A204.1 (cell line): ENCODE results near the gene LAMA2.

Experiments
- FAIRE-seq: peaks from 2 replicates; lab custom pipeline; 2012; peaks lifted over from hg19 to GRCh38; lab: Jason Lieb, UNC

Gene LAMA2

DNA sequence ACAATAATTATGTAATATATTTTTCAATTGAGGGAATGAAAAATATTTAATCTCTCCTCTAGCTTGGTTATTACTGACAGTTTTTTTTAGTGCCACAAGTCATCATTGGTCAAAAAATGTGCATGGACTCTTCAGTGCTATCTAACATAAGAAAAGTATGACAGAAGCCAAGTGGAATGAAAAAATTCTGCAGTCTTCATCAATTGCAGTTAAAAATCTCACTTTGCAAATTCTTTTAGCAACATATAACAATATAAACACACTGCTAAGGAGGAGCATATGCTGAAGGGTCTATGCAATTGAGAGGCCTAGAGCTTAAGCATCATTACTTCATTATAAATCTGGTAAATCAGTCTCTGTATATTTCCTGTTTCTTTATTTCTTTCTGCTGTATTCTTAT, 652.0 kb downstream of the LAMA2 start:
- no peak for FAIRE-seq

DNA sequence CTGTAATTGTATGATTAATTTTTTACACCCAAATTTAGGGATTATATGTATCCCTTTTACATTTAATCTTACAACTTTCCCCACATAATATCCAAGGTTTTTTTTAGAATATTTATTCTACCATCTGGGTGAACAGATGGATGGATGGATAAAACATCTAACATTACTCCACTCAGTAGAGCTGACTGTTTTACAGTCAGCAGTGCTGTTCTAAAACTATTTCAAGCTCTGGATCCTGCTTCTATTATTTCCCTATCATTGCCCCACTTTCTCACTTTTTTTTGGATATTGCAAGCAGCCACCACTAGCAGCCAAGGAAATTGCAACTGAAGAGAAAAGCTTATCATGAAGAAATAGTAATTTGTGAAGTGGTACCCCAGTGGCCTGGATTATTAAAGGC, 653.3 kb downstream of the LAMA2 start:
- FAIRE-seq = no peak

DNA sequence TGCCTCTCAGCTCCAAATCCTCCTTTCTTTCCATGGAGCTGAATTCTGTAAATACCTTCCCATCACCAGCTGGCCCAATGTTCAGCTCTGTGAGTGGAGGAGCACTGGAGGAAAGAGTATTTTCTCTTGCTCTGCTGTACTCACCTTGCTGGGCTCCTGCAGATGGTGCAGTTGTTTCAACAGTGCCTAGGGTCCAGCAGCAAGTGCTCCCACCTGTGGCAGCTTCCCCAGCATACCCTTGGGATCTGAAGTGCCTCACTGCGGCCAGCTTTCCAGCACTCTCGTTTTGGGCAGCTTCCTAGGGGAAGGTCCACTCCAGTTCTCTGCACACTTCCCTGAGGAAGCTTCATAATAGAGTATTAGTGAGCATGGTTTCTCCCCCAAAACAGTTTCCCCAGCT, 656.1 kb downstream of the LAMA2 start:
- no peak for FAIRE-seq

DNA sequence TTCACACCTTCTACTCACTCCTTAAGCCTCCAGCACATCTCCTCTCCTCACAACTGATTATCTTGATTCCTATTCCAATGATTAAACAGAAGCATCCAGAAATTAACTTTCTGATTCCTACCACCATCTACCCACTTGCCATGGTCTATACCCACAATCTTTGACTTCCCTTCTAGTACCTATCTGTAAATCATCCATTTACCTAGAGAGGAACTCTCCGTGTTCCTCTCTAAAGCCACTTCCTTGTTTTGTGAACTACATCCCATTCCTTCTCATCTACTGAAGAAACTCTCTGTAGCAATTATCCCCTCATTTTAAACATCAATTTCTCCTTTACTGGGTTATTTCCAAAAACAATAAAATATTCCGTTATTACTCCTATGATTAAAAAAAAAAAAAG, 659.8 kb downstream of the LAMA2 start:
- FAIRE-seq = no peak

DNA sequence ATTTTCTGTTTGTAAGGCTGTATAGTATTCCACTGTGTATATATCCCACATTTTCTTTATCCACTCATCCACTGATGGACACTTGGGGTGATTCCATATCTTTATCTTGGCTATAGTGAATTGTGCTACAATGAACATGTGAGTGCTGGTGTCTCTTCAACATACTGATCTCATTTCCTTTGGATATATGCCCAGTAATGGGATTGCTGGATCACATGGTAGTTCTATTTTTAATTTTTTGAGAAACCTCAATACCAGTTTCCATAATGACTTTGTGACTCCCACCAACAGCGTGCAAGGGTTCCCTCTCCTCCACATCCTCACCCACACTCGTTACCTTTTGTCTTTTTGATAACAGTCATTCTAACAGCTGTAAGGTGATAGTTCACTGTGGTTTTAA, 661.0 kb downstream of the LAMA2 start:
- no peak for FAIRE-seq

DNA sequence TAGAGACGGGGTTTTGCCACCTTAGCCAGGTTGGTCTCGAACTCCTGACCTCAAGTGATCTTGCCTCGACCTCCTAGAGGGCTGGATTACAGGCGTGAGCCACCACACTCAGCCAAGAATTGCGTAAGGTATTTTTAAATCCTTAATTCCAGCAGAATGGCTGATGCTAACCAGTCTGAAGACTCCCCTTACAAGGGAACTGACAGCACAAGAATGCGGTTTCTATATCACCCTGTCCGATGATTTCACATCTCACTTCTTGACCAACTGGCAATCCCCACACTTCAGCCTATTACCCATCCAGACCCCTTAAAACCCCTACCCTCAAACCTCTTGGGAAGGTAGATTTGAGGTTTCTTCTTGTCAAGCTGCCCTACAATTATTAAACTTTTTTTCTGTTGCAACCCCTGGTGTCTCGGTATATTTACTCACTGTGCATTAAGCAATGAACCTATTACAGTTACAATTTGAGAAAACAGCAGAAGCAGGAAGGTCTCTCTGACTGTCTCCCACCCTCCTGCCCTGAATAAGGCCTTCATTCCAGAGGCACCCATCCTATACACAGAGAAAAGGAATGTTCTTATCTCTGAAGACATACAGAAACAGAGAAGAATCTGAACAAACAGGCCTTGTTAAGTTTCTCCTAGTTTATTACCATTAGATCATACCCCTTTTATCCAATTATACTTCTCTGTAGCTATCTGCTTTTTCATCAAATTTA, 662.1 kb downstream of the LAMA2 start:
- FAIRE-seq = no peak

DNA sequence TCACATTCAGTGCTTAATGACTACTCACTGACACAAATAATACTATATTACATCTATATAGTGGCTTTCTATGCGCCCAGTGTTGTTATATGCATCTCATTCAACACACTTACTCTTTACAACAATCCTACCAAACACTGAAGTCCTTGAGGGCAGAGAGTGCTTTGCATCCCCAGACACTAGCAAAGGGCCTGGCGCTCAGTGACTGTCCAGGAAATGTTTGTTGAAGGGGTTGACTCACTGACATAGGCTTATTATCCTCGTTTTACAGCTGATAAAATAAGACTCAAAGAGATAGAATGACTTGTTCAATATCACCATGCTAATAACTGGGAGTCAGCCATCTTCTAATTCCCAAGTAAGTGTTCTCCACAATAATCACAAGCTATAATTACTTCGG, 663.8 kb downstream of the LAMA2 start:
- no peak for FAIRE-seq

DNA sequence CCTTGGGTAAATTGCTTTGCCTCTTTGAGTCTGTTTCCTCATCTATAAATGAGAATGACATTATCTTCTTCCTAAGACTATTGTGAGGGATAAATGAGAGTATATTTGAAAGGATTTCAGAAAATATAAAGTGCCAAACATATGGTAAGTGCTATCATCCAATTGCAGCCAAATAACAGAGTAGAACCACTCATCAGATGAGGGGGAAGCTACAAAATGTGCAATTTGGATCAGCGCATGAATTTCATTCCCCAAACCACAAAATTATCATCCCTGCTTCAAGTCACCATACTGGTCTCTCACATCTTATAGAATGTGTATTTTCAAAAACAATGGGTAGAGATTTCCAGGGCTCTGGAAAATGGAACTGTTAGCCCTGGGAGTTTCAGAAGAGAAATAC, 668.5 kb downstream of the LAMA2 start:
- FAIRE-seq = no peak

DNA sequence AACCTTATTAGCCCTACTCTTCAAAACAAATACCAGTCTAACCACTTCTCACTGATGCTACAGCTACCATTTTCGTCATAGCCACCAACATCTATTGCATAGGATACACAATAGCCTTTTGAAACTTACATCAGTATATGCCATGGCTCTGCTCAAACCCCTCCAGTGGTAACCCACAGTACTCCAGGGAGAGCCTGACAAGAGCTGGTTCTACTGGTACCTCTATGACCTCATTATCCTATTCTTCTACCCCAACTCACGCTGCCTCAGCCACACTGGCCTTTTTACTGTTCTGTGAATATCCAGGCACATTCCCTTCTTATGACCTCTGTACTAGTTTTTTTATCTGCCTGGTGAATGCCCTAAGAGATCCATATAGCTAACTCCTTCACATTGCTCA, 669.5 kb downstream of the LAMA2 start:
- FAIRE-seq = no peak

DNA sequence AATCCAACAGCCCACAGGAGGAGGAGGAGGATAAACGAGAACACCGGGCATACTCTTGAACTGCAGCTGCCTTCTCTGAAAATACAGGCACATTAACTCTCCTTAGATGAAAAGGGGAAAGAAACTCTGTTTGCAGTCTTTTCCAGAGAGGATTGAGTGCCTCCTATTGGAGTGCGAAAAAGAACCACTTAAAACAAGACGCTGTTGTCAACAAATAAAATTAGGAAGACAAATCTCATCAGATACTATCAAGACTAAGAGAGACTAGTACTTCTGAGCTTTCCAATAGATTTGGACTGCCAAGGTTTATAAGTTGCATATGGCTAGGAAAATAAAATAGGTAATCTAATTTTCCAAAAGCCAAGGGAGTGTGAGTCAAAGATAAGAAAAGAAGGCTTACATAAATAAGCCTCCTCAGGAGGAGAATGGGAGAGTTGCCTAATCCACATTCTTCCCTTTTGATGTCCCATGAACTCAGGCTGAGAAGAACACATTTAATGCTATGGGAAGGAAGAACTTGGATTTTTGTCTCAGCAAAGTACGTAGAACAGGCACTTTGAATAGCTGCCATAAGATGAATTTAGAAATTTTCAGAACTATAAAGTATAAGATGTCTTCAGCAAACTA, 672.4 kb downstream of the LAMA2 start:
- FAIRE-seq = peak; percentile 97

DNA sequence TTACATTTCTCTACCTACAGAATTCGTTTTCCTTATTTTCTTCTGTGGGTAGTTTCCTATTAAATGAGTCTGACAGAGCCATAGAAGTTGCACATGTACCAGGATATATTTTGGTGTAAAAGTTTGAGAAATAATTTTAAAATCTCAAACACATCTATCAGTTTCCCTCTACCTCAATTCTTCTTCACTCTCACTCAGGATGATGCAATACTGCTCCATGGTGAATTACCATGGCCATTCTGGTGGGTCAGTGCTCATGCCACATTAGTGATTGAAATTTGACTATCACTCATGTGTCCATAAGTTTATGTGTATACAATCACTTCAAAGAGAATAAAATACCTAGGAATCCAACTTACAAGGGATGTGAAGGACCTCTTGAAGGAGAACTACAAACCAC, 675.3 kb downstream of the LAMA2 start:
- FAIRE-seq = no peak

DNA sequence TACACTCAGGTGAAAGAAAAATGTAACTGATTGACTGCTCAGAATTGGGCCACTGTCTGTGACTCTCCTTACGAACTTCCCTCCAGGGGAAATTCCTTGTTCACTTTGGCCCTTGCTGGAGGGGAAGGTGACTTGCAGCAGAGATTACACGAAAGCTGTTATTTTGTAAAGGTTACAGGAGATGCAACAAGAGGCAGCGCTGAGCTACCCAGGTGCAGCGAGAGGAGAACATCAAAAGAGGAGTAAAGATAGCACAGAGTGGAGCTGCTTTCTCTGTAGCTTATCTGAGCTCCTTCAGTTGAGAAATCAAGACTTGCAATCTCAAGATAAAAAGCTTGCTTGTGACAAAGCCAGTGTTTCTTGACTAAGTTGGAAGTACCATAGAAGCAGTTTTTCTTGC, 682.4 kb downstream of the LAMA2 start:
- FAIRE-seq = no peak

DNA sequence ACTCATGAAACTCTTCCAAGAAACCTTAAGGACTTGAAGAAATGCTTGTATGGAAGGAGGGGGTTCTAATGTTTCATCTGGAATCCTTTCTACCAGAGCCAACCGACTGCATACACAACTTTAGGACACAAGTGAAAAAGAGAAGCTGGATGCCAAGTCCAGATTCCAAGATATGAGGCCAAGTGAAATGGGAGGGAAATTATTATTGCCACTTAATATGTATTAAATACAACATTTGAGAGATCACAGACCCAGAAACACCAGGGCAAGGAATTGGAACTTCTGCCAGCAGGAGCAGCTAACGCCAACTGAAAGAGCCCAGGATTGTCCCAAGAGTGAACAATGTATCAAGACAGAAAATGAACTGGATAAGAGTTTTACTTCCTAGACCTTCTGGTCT, 682.9 kb downstream of the LAMA2 start:
- peak; percentile 98 for FAIRE-seq
